ENCODE data around the gene VAMP8. TPM values are rescaled to one million over a fixed set of nuclear protein-coding genes. Genes with fewer than 3 reads are reported as not detected.

The VAMP8 gene
- total RNA-seq, result 14.8 TPM
- 89.9 TPM for polyA plus RNA-seq

DNA sequence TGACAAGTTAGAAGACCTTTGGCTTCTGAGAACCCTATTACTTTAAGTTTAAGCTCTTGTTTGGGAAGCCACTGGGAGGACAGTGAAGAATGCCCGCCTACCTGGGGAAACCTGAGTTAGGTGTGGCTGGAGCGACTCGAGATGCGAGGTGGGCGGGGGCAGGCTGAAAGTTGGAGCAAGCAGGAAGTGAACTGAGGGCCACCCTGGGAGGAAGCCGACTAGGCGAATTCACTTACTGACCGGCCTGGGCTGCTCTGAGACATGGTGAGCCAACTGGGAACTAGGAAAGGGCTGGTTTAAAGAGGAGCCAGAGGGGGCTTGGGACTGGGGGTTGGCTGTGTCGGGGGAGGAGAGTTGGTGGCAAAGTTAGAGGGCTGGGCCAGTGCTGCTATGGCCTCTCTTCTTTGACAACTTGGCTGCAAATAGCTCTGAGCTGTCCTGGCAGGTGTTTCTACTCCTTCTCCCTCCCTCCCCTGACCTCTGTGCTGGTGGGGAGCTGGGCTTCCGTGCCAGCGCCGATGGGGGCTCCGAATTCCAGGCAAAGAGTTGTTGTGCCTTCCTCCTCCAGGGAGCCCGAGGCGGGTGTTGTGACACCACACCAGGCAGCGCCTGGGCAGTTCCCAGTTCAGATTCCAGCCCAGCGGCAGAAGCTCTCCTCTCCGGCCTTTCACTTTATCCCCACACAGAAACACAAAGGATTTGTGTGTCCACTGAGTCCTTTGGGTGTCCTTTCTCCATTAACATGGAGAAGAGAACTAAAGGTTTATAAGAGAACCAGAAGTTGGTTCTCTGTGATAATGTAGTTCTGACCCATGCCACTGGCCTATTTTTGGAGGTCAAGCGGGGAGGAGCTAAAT, at the start of gene VAMP8:
Gene VAMP8 (plus strand): TSS at position 201 of the 857 bp plus-strand sequence. CDS start 61 bp downstream, at position 262.
- Histone ChIP-seq H3K27ac (ENCODE audit: low read depth) (peak within 1 kb of the TSS; percentile 96), H3K4me1 (ENCODE audit: insufficient read depth) (peaks cover 2% of the 10 kb centered on the region), H3K36me3 (ENCODE audit: insufficient read depth) (no peaks in the 10 kb centered on the region), H3K4me3 (ENCODE audit: low read depth, low read length) (peak within 1 kb of the TSS; percentile 40)
- no peak for DNase-seq (ENCODE audit: extremely low spot score)
- WGBS, result 34% methylated on average over 19 of the region's 19 CpGs

DNA sequence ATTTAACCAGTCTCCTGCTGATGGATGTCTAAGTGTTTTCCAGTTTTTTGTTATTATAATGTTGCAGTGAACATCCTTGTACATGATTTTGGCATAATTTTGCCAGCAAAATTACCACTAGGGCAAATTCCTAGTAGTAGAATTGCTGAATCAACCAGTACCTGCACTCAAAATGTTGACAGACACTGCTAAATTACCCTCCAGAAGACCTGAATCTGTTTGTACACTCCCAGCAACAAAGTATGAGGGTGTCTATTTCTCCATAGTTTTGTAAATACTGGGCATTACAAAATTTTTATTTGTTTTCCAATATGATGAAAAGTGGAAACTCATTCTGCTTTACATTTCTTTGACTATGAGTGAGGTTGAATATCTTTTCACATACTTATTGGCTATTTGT, 49.6 kb upstream of the VAMP8 start:
- Histone ChIP-seq H3K36me3 (ENCODE audit: insufficient read depth) (no peaks in the 10 kb centered on the region), H3K27ac (ENCODE audit: low read depth) (no peak overlapping the region), H3K4me1 (ENCODE audit: insufficient read depth) (peaks cover 2% of the 10 kb centered on the region), H3K4me3 (ENCODE audit: low read depth, low read length) (no peak overlapping the region)
- no peak for DNase-seq (ENCODE audit: extremely low spot score)

GRCh38 chr2:85528355-85528754, 49.0 kb upstream of the VAMP8 start:
- DNase-seq (ENCODE audit: extremely low spot score), result no peak
- H3K4me3 ChIP-seq (ENCODE audit: low read depth, low read length), result no peak overlapping the region
- no peak overlapping the region for H3K27ac ChIP-seq (ENCODE audit: low read depth)
- peaks cover 2% of the 10 kb centered on the region for H3K4me1 ChIP-seq (ENCODE audit: insufficient read depth)
- H3K36me3 ChIP-seq (ENCODE audit: insufficient read depth), result no peaks in the 10 kb centered on the region
- WGBS, result over 99% methylated on average over 2 of the region's 2 CpGs

GRCh38 chr2:85529809-85530208, 47.6 kb upstream of the VAMP8 start:
- Histone ChIP-seq H3K4me3 (ENCODE audit: low read depth, low read length) (no peak overlapping the region), H3K36me3 (ENCODE audit: insufficient read depth) (no peaks in the 10 kb centered on the region), H3K27ac (ENCODE audit: low read depth) (no peak overlapping the region), H3K4me1 (ENCODE audit: insufficient read depth) (peaks cover 2% of the 10 kb centered on the region)
- DNase-seq (ENCODE audit: extremely low spot score), result no peak
- WGBS, result 100% methylated on average over 1 of the region's 1 CpG

DNA sequence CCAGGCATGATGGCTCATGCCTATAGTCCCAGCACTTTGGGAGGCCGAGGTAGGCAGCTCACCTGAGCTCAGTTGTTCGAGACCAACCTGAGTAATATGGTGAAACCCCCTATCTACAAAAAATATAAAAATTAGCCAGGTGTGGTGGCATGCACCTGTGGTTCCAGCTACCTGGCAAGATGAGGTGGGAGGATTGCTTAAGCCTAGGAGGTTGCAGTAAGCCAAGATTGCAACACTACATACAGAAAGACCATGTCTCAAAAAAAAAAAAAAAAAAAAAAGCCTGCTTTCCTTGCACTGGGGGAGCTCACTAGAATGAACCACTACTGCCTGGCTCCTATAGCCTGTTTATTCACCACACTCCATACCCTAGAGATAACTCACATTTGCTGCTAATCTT, 45.8 kb upstream of the VAMP8 start:
- H3K4me3 ChIP-seq (ENCODE audit: low read depth, low read length), result no peak overlapping the region
- 73% methylated on average over 2 of the region's 2 CpGs for WGBS
- DNase-seq (ENCODE audit: extremely low spot score), result no peak
- no peaks in the 10 kb centered on the region for H3K36me3 ChIP-seq (ENCODE audit: insufficient read depth)
- no peak overlapping the region for H3K27ac ChIP-seq (ENCODE audit: low read depth)
- no peaks in the 10 kb centered on the region for H3K4me1 ChIP-seq (ENCODE audit: insufficient read depth)

- H3K4me1 ChIP-seq (ENCODE audit: insufficient read depth), result no peaks in the 10 kb centered on the region
- WGBS, result 79% methylated on average over 3 of the region's 3 CpGs
- DNase-seq (ENCODE audit: extremely low spot score), result no peak
- no peak overlapping the region for H3K27ac ChIP-seq (ENCODE audit: low read depth)
- H3K36me3 ChIP-seq (ENCODE audit: insufficient read depth), result no peaks in the 10 kb centered on the region
- no peak overlapping the region for H3K4me3 ChIP-seq (ENCODE audit: low read depth, low read length)
Measured at GRCh38 chr2:85534099-85534498, 43.3 kb upstream of the VAMP8 start.

DNA sequence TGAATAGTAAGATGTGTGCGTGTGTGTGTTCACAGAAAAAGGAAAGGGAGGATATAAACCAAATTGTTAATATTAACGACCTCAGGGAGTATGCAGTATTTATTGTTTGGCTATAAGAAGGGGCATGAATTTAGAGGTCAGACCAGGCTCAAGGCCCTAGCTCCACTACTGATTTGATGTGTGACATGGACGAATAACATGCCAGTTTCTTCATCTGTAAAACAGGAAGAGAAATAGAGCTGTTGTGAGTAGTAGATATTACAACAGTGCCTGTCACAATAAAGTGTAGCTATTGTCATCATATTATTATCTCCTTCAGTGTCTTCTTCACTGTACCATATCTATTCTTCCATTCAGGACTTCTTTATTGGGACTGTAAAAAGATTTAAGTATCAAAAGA, 42.5 kb upstream of the VAMP8 start:
- H3K4me1 ChIP-seq (ENCODE audit: insufficient read depth), result no peaks in the 10 kb centered on the region
- no peaks in the 10 kb centered on the region for H3K36me3 ChIP-seq (ENCODE audit: insufficient read depth)
- no peak overlapping the region for H3K4me3 ChIP-seq (ENCODE audit: low read depth, low read length)
- H3K27ac ChIP-seq (ENCODE audit: low read depth), result no peak overlapping the region
- WGBS, result 79% methylated on average over 3 of the region's 3 CpGs
- DNase-seq (ENCODE audit: extremely low spot score), result no peak

GRCh38 chr2:85536479-85536878, 40.9 kb upstream of the VAMP8 start:
- Histone ChIP-seq H3K36me3 (ENCODE audit: insufficient read depth) (no peaks in the 10 kb centered on the region), H3K27ac (ENCODE audit: low read depth) (no peak overlapping the region), H3K4me1 (ENCODE audit: insufficient read depth) (no peaks in the 10 kb centered on the region), H3K4me3 (ENCODE audit: low read depth, low read length) (no peak overlapping the region)
- DNase-seq (ENCODE audit: extremely low spot score), result no peak
- 53% methylated on average over 3 of the region's 3 CpGs for WGBS

DNA sequence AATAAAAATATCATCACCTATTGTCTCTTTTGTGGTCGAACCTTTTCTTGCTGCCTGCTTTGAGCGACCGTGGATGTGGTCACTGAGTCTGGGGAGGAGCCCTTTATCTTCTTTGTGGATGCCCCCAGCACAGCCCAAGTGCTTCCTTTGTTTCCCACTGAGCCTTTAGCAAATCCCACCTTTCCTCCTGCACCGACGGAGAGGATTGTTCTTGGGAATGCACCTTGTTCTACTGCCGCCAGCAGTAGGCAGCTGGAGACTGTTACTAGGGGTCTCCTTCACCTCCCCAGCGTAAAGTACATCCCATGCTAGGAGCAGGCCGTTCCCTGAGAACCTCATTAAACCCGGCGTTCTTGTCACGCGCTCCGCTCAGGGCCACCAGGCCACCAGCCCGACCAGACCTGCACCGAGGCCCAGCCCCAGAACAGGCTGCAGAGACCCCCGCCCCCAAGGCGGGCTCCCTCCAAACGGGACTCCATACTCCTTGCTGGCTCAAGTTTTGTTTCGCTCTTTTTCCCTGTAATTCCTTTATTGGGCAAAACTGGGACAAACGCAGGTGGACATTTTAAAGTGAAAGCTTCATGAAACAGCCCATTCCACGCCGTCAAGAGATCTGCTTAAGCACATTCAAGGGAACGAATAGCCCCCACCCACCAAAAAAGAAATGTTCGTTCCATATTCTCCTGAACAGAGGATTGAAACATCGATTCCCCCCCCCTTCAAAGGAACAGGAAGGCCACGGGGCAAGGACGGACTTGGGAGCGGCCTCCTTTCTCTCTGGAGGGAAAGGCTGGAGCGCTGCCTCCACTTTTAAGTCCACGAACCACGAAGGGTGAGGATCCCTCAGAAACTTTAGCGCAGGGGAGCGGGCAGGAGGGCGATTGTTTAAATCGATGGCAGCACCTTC, 39.5 kb upstream of the VAMP8 start:
- Histone ChIP-seq H3K4me3 (ENCODE audit: low read depth, low read length) (peak overlapping the region; percentile 70), H3K27ac (ENCODE audit: low read depth) (peak overlapping the region; percentile 96), H3K4me1 (ENCODE audit: insufficient read depth) (no peaks in the 10 kb centered on the region), H3K36me3 (ENCODE audit: insufficient read depth) (no peaks in the 10 kb centered on the region)
- 2% methylated on average over 35 of the region's 35 CpGs for WGBS
- DNase-seq (ENCODE audit: extremely low spot score), result peak; percentile 52

DNA sequence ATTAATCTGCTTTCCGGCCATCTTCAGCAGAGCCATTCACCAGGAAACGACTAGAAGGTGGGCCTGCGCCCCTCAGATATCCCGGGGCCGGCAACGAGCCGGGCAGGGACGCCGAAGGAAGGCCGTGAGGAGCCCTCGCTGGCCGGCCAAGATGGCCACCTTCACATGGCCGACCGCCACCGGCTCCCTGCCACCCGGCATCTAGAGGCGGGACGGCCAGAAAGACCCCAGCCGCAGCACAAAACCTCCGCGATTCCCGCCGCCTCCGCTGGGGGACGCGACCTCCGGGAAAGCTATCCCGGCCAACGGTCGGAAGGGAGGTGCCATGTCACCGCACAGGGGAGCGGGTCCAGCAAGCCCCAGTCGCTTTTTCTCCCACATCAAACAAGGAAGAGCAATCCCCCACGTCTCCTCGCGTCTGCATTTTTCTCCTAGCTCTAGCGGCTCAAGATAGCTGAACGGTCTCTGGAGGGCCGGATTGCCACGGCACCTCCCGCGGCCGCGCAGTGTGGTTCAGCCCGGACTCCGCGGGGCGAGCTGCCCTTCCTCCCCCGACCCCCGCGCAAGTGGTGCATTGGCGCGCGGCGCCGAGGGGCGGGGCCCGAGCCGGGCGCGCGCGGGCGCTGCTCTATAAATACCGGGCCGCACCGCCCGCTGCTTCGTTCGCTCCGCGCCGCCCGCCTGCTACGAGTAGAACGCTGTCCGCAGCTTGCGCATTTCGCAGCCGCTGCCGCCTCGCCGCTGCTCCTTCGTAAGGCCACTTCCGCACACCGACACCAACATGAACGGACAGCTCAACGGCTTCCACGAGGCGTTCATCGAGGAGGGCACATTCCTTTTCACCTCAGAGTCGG, 38.7 kb upstream of the VAMP8 start, which contains the start of gene MAT2A:
Gene MAT2A (plus strand): TSS at position 662 of the 854 bp plus-strand sequence. CDS start 120 bp downstream, at position 782.
- peak; percentile 91 for DNase-seq (ENCODE audit: extremely low spot score)
- WGBS, result under 1% methylated on average over 92 of the region's 92 CpGs
- H3K4me1 ChIP-seq (ENCODE audit: insufficient read depth), result no peaks in the 10 kb centered on the region
- no peaks in the 10 kb centered on the region for H3K36me3 ChIP-seq (ENCODE audit: insufficient read depth)
- H3K27ac ChIP-seq (ENCODE audit: low read depth), result peak within 1 kb of the TSS; percentile 96
- peak within 1 kb of the TSS; percentile 70 for H3K4me3 ChIP-seq (ENCODE audit: low read depth, low read length)

DNA sequence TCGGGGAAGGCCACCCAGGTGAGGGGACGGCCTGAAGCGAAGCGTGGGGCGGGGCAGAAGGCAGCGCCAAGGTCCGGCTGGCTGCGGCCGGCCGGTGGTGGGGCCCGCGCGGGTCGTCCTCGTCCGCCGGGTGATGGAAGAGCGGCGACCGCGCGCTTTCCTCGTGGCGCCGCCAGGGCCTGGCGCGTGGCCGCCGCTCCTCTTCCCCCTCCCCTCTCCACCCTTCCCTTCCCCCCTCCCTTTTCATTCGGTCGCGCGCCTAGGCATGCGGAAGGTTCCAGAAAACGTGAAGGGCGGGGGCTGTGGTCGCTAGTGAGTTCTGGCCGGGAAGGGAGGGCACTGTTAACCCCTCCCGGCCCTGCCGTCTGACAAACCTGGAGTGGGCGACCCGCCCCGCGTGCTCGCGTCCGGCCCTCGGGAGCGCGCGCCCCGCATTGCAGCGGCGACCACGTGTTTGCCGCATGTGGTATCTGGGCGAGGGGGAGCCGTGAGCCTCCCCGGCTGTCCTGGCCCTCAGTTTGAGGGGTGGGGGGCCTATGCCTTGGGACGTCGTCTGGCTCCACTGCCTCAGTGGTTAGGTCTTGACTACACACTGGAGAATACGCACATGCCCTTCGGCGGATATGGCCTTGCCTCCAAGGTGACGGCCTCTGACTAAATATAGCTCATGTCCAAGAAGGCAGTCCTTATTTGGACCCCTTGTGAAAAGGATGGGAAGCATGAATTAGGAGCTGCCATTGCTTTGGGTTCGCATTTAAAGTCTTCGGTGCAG, 37.8 kb upstream of the VAMP8 start:
- under 1% methylated on average over 67 of the region's 67 CpGs for WGBS
- no peaks in the 10 kb centered on the region for H3K4me1 ChIP-seq (ENCODE audit: insufficient read depth)

DNA sequence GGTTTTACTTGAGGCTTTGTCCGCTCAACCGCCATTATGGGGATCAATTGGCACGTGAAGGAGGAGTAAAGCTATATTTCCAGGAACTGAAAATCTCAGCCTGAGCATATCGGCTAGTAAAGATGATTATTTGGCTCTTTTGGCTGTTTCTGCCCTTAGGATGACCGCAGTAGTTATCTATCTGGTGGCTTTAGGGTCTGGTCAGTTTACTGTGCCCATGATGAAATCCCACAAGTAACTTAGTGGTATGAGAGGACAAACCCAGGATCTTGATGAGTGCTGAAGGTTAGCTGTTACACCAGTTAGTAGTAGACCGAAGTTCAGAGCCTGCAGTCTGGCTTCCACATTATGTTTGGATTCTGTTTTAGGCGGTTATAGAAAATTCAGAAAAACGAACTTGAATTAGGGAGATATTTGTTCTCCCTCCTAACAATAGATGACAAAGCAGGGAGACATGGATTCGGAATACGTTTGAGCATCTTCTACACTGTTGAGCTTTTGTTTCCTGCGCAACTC, 37.2 kb upstream of the VAMP8 start:
- H3K36me3 ChIP-seq (ENCODE audit: insufficient read depth), result no peaks in the 10 kb centered on the region
- H3K4me1 ChIP-seq (ENCODE audit: insufficient read depth), result no peaks in the 10 kb centered on the region
- WGBS, result 4% methylated on average over 11 of the region's 11 CpGs
- H3K4me3 ChIP-seq (ENCODE audit: low read depth, low read length), result peak overlapping the region; percentile 70
- DNase-seq (ENCODE audit: extremely low spot score), result no peak
- H3K27ac ChIP-seq (ENCODE audit: low read depth), result peak overlapping the region; percentile 34

More for the DNA sequence above, 37.8 kb upstream of the VAMP8 start:
- Histone ChIP-seq H3K4me3 (ENCODE audit: low read depth, low read length) (peak overlapping the region; percentile 70), H3K27ac (ENCODE audit: low read depth) (peak overlapping the region; percentile 95), H3K36me3 (ENCODE audit: insufficient read depth) (no peaks in the 10 kb centered on the region)
- peak; percentile 42 for DNase-seq (ENCODE audit: extremely low spot score)
